IMR-90 (cell line): ENCODE measurements around the gene SPATA46. TPM values are rescaled to one million over a fixed set of nuclear protein-coding genes. Genes with fewer than 3 reads are reported as not detected.

Experiments used
- ATAC-seq: fragments of 200-7000 bp; cut with Tn5 transposase; 2 replicates; pipeline ENCODE4 v1.9.1; 2020; ENCODE audit warnings: low read depth, mild to moderate bottlenecking, moderate library complexity
- BruUV-seq: library from RNA; stranded (reverse); fragments of 400-500 nt; replicated peaks from 2 replicates; lab custom pipeline; 2021; lab: Mats Ljungman, UMichigan
- CTCF ChIA-PET: fragments of 300-600 bp; formaldehyde crosslinking; extraction: SDS; loops from one replicate; lab custom pipeline; 2021; ENCODE audit warnings: antibody characterized with exemption; lab: Yijun Ruan, JAX
- POLR2A ChIA-PET: fragments of 300-600 bp; sonication (Branson Sonifier 250); formaldehyde crosslinking; loops from one replicate; lab custom pipeline; 2022; ENCODE audit warnings: antibody characterized with exemption; ENCODE audit not compliant: unreplicated experiment; lab: Charles Lee
- DNase-seq: peaks from one replicate; pipeline ENCODE4 v3.0.0; 2013
- H2AFZ ChIP-seq: replicated peaks from 2 replicates; pipeline ENCODE3; 2013; ENCODE audit warnings: low read length, mild to moderate bottlenecking; ENCODE audit not compliant: poor library complexity
- H2AK5ac ChIP-seq: 2 replicates; pipeline ENCODE4 v1.6.1; 2013; ENCODE audit warnings: low read depth, low read length, inconsistent platforms
- H2AK9ac ChIP-seq: replicated peaks from 2 replicates; pipeline ENCODE3; 2013; ENCODE audit warnings: mild to moderate bottlenecking, low read depth, low read length, moderate library complexity; ENCODE audit not compliant: poor library complexity
- H2BK120ac ChIP-seq: 2 replicates; pipeline ENCODE4 v1.6.1; 2013; ENCODE audit warnings: low read depth, low read length, inconsistent platforms
- H2BK15ac ChIP-seq: 3 replicates; pipeline ENCODE4 v1.6.1; 2013; ENCODE audit warnings: low read depth, low read length, inconsistent platforms
- H2BK20ac ChIP-seq: 2 replicates; pipeline ENCODE4 v1.6.1; 2013; ENCODE audit warnings: low read depth, mild to moderate bottlenecking, inconsistent platforms, low read length, moderate library complexity
- H2BK5ac ChIP-seq: 2 replicates; pipeline ENCODE4 v1.6.1; 2013; ENCODE audit warnings: mild to moderate bottlenecking, low read depth, low read length, inconsistent platforms; ENCODE audit not compliant: poor library complexity, severe bottlenecking
- H3K14ac ChIP-seq: replicated peaks from 2 replicates; pipeline ENCODE4 v1.6.1; 2013; ENCODE audit warnings: low read depth, low read length, inconsistent platforms
- H3K18ac ChIP-seq: 2 replicates; pipeline ENCODE4 v1.6.1; 2013; ENCODE audit warnings: low read depth, low read length, control low read depth
- H3K23ac ChIP-seq: 2 replicates; pipeline ENCODE4 v1.6.1; 2013; ENCODE audit warnings: low read depth, low read length, inconsistent platforms
- H3K27ac ChIP-seq: 2 replicates; pipeline ENCODE4 v1.5.1; 2013; ENCODE audit warnings: mild to moderate bottlenecking, control low read depth, low read length; ENCODE audit not compliant: insufficient read depth
- H3K27me3 ChIP-seq: 2 replicates; pipeline ENCODE4 v1.6.1; 2013; ENCODE audit warnings: low read length; ENCODE audit not compliant: control insufficient read depth, insufficient read depth
- H3K36me3 ChIP-seq: 2 replicates; pipeline ENCODE4 v1.6.1; 2013; ENCODE audit warnings: low read length, mixed read lengths; ENCODE audit not compliant: control insufficient read depth, insufficient read depth
- H3K4ac ChIP-seq: 2 replicates; pipeline ENCODE4 v1.6.1; 2013; ENCODE audit warnings: low read depth, low read length, inconsistent platforms
- H3K4me1 ChIP-seq: 2 replicates; pipeline ENCODE4 v1.6.1; 2013; ENCODE audit warnings: low read length, mixed read lengths; ENCODE audit not compliant: control insufficient read depth, insufficient read depth
- H3K4me2 ChIP-seq: 2 replicates; pipeline ENCODE4 v1.6.1; 2013; ENCODE audit warnings: low read depth, mild to moderate bottlenecking, control low read depth, low read length, moderate library complexity
- H3K4me3 ChIP-seq: 2 replicates; pipeline ENCODE4 v1.5.1; 2013; ENCODE audit warnings: low read depth, mild to moderate bottlenecking, control low read depth, low read length, moderate library complexity; ENCODE audit not compliant: insufficient read depth
- H3K56ac ChIP-seq: 2 replicates; pipeline ENCODE4 v1.6.1; 2013; ENCODE audit warnings: low read length, inconsistent platforms; ENCODE audit not compliant: insufficient read depth; ENCODE audit errors: extremely low read depth
- H3K79me1 ChIP-seq, 2 experiments: 2 replicates each; pipeline ENCODE4 v1.6.1; 2013; ENCODE audit warnings: low read length in 2 of 2, inconsistent platforms in 1 of 2, low read depth in 1 of 2
- H3K9ac ChIP-seq: 2 replicates; pipeline ENCODE4 v1.6.1; 2013; ENCODE audit warnings: low read depth, low read length, control low read depth
- H3K9me1 ChIP-seq: 2 replicates; pipeline ENCODE4 v1.6.1; 2013; ENCODE audit warnings: low read length, inconsistent platforms; ENCODE audit not compliant: insufficient read depth
- H3K9me3 ChIP-seq: 2 replicates; pipeline ENCODE4 v1.6.1; 2013; ENCODE audit warnings: low read length; ENCODE audit not compliant: control insufficient read depth, insufficient read depth
- H4K20me1 ChIP-seq: 2 replicates; pipeline ENCODE4 v1.6.1; 2013; ENCODE audit warnings: low read length, inconsistent platforms; ENCODE audit not compliant: insufficient read depth
- H4K5ac ChIP-seq: 2 replicates; pipeline ENCODE4 v1.6.1; 2013; ENCODE audit warnings: mild to moderate bottlenecking, low read depth, low read length, control low read depth
- H4K8ac ChIP-seq, 2 experiments: 2 replicates each; pipeline ENCODE4 v1.6.1; 2013; ENCODE audit warnings: low read depth in 2 of 2, low read length in 2 of 2, control low read depth in 1 of 2, inconsistent platforms in 1 of 2
- H4K91ac ChIP-seq: 2 replicates; pipeline ENCODE4 v1.6.1; 2013; ENCODE audit warnings: low read depth, low read length, inconsistent platforms; ENCODE audit not compliant: insufficient read depth
- BHLHE40 ChIP-seq: fragments of 150-350 bp; IDR thresholded peaks from 2 replicates; pipeline ENCODE4 v1.6.1; 2016; ENCODE audit warnings: mild to moderate bottlenecking, low read depth, low read length
- USF2 ChIP-seq: fragments of 150-350 bp; IDR thresholded peaks from 2 replicates; pipeline ENCODE4 v1.6.1; 2017; ENCODE audit warnings: mild to moderate bottlenecking, antibody characterized with exemption, low read length, low read depth
- WGBS, 2 experiments: methylation state at CpG; one replicate each; pipeline versions ENCODE4 v1.1.5 to v1.1.7; 2013; ENCODE audit warnings: missing lambda C conversion rate in 2 of 2; ENCODE audit not compliant: insufficient read length in 1 of 2; ENCODE audit errors: extremely low coverage in 2 of 2; 5-methylcytosine and 5-hydroxymethylcytosine counted together
- dilution Hi-C: fragments of 300-500 bp; cut with HindIII; formaldehyde crosslinking; loops from one replicate; pipeline ENCODE4 v1.14.3; 2018; ENCODE audit warnings: low sequenced_read_pairs; ENCODE audit not compliant: unreplicated experiment
- in situ Hi-C: fragments of 300-500 bp; cut with MboI; formaldehyde crosslinking; loops from 3 replicates; pipeline ENCODE4 v1.14.3; 2019; ENCODE audit warnings: low sequenced_read_pairs, inconsistent platforms, mixed read lengths
- intact Hi-C: fragments of 100-400 bp; cut with micrococcal nuclease; formaldehyde crosslinking; loops from 2 replicates; pipeline ENCODE4 v1.10.0; 2022
- polyA plus RNA-seq, 3 experiments: library from polyadenylated mRNA; depleted of rRNA; stranded (reverse); fragments of >200 nt; gene quantifications; 2 replicates each; pipeline ENCODE4 v1.2.3, GENCODE V29; 2012; ENCODE audit warnings: low replicate concordance in 1 of 3
- total RNA-seq: library from RNA; depleted of rRNA; stranded (reverse); fragments of >200 nt; gene quantifications from 2 replicates; pipeline ENCODE4 v1.2.3, GENCODE V29; 2012

SPATA46 gene
- total and polyA plus RNA-seq, 2 of the 4 experiments (the other 2 are of a cell fraction): not detected

- H2BK15ac ChIP-seq: no peak overlapping the region
- H3K9me1 ChIP-seq: no peaks in the 10 kb centered on the region; the same call in 1 of the 2 replicates
- no peak overlapping the region for H2AK5ac ChIP-seq
- H3K79me1 ChIP-seq: no peaks in the 10 kb centered on the region
- no peak overlapping the region for H2BK120ac ChIP-seq
- H2AK9ac ChIP-seq: no peak overlapping the region
- H3K36me3 ChIP-seq: no peaks in the 10 kb centered on the region
- CTCF ChIA-PET: no interaction called here
- no peaks in the 10 kb centered on the region for H3K9me3 ChIP-seq
- no peak overlapping the region for H4K5ac ChIP-seq
- in situ Hi-C loops: no loop called here
- dilution Hi-C loops: no loop called here
- BruUV-seq: no TSS peak
- H3K4me1 ChIP-seq: no peaks in the 10 kb centered on the region; the same call in 1 of the 2 replicates
- no peak overlapping the region for H4K91ac ChIP-seq
- no peak for TF ChIP-seq BHLHE40
- no peak for TF ChIP-seq USF2
- no peaks in the 10 kb centered on the region for H3K27me3 ChIP-seq
- intact Hi-C loops: no loop called here
- H3K56ac ChIP-seq: no peak overlapping the region
- no peak overlapping the region for H3K4ac ChIP-seq
- ATAC-seq: no peak
- no peak overlapping the region for H2AFZ ChIP-seq
- H3K4me2 ChIP-seq: no peak overlapping the region
- no CpG with 5 or more reads among the region's 7 CpGs for WGBS, 2 experiments
- H3K27ac ChIP-seq: no peak overlapping the region
- no peak overlapping the region for H2BK5ac ChIP-seq
- H4K8ac ChIP-seq: no peak overlapping the region
- H3K18ac ChIP-seq: no peak overlapping the region
- H3K4me3 ChIP-seq: no peak overlapping the region
- no peak overlapping the region for H3K9ac ChIP-seq
- DNase-seq: no peak
- POLR2A ChIA-PET: no interaction called here
- no peak overlapping the region for H3K23ac ChIP-seq
- no peak overlapping the region for H3K14ac ChIP-seq
- no peaks in the 10 kb centered on the region for H4K20me1 ChIP-seq
- H2BK20ac ChIP-seq: no peak overlapping the region
These were observed 41.0 kb upstream of the SPATA46 start for GRCh38 chr1:162417650-162418049.
